ENCODE data around the gene ZC3H13. TPM values are rescaled to one million over a fixed set of nuclear protein-coding genes. Genes with fewer than 3 reads are reported as not detected.

ZC3H13 gene
- total RNA-seq, 3 donors from 2014 or later (not counting 1 experiment from before 2014, with no cell fraction given): 54.3 to 75.3 (median 65.8) TPM

- Mint-ChIP-seq H3K9me3 (no peaks in the 10 kb centered on the region), H3K36me3 (peaks cover 6% of the 10 kb centered on the region), H3K4me3 (no peak overlapping the region), H3K27ac (peak overlapping the region in 1 of 2 donors; percentile 15), H3K27me3 (ENCODE audit: low read depth in 2 of 2) (no peaks in the 10 kb centered on the region), H3K4me1 (peaks cover 22 to 25% of the 10 kb centered on the region in 2 donors)
- intact Hi-C loops (cut with micrococcal nuclease): no loop called here
- no peak for ATAC-seq
- WGBS (ENCODE audit: insufficient coverage): 97% methylated on average over 4 of the region's 4 CpGs
- Histone ChIP-seq H3K36me3 (ENCODE audit: control insufficient read depth, insufficient read depth, low read length) (peaks cover 48% of the 10 kb centered on the region), H3K9me3 (ENCODE audit: control insufficient read depth, insufficient read depth, low read length) (no peaks in the 10 kb centered on the region), H3K27ac (ENCODE audit: low read length) (no peak overlapping the region), H3K27me3 (ENCODE audit: control insufficient read depth, insufficient read depth, low read length) (no peaks in the 10 kb centered on the region), H3K4me1 (ENCODE audit: control insufficient read depth, insufficient read depth, low read length) (no peaks in the 10 kb centered on the region), H3K4me3 (ENCODE audit: low read length) (no peak overlapping the region)
- no peak for TF ChIP-seq CTCF (IDR thresholded peaks at IDR 0.05)
- no peak for DNase-seq
These were observed 14.2 kb downstream of the ZC3H13 start for GRCh38 chr13:46038296-46038695.

GRCh38 chr13:46035066-46035465 lies 17.5 kb downstream of the ZC3H13 start:
- Histone ChIP-seq H3K4me1 (ENCODE audit: control insufficient read depth, insufficient read depth, low read length) (no peaks in the 10 kb centered on the region), H3K27me3 (ENCODE audit: control insufficient read depth, insufficient read depth, low read length) (no peaks in the 10 kb centered on the region), H3K9me3 (ENCODE audit: control insufficient read depth, insufficient read depth, low read length) (no peaks in the 10 kb centered on the region), H3K27ac (ENCODE audit: low read length) (no peak overlapping the region), H3K36me3 (ENCODE audit: control insufficient read depth, insufficient read depth, low read length) (peaks cover 40% of the 10 kb centered on the region), H3K4me3 (ENCODE audit: low read length) (no peak overlapping the region)
- H3K36me3 Mint-ChIP-seq: no peaks in the 10 kb centered on the region
- DNase-seq (no peak), ATAC-seq (no peak)
- no peak overlapping the region for H3K27ac Mint-ChIP-seq
- no peaks in the 10 kb centered on the region for H3K9me3 Mint-ChIP-seq
- 98% methylated on average over 2 of the region's 2 CpGs for WGBS (ENCODE audit: insufficient coverage)
- intact Hi-C loops (cut with micrococcal nuclease): no loop called here
- no peak overlapping the region for H3K4me3 Mint-ChIP-seq
- H3K27me3 Mint-ChIP-seq (ENCODE audit: low read depth in 2 of 2): no peaks in the 10 kb centered on the region
- H3K4me1 Mint-ChIP-seq: peaks cover 13 to 18% of the 10 kb centered on the region in 2 donors
- TF ChIP-seq CTCF (IDR thresholded peaks at IDR 0.05): no peak

GRCh38 chr13:46032341-46032740 lies 20.2 kb downstream of the ZC3H13 start:
- H3K36me3 Mint-ChIP-seq: no peaks in the 10 kb centered on the region
- H3K27me3 ChIP-seq (ENCODE audit: control insufficient read depth, insufficient read depth, low read length): no peaks in the 10 kb centered on the region
- intact Hi-C loops (cut with micrococcal nuclease): no loop called here

More at GRCh38 chr13:46032341-46032740, 20.2 kb downstream of the ZC3H13 start:
- Histone ChIP-seq H3K9me3 (ENCODE audit: control insufficient read depth, insufficient read depth, low read length) (no peaks in the 10 kb centered on the region), H3K4me1 (ENCODE audit: control insufficient read depth, insufficient read depth, low read length) (no peaks in the 10 kb centered on the region), H3K4me3 (ENCODE audit: low read length) (no peak overlapping the region), H3K36me3 (ENCODE audit: control insufficient read depth, insufficient read depth, low read length) (peaks cover 25% of the 10 kb centered on the region), H3K27ac (ENCODE audit: low read length) (no peak overlapping the region)
- Mint-ChIP-seq H3K27me3 (ENCODE audit: low read depth in 2 of 2) (no peaks in the 10 kb centered on the region), H3K4me1 (peaks cover 21 to 22% of the 10 kb centered on the region in 2 donors), H3K9me3 (no peaks in the 10 kb centered on the region), H3K27ac (no peak overlapping the region), H3K4me3 (no peak overlapping the region)
- ATAC-seq (no peak), DNase-seq (no peak)
- TF ChIP-seq CTCF (IDR thresholded peaks at IDR 0.05): no peak
